GM18505 (cell line): ENCODE results near the gene MAGI3.
"Not testable (repeated sequence)": the region's sequence is repeated elsewhere in the genome, so short reads cannot be mapped to it uniquely, and the experiment has no call there.

ENCODE experiments used
- ATAC-seq: cut with Tn5 transposase; IDR thresholded peaks from one replicate; pipeline ENCODE4 v1.9.1; 2021; ENCODE audit not compliant: unreplicated experiment
- POLR2A ChIP-seq: IDR thresholded peaks from 4 replicates; pipeline ENCODE4 v1.6.1; 2011; ENCODE audit warnings: borderline replicate concordance; ENCODE audit not compliant: insufficient read depth, insufficient read length; ENCODE audit errors: extremely low read depth

Gene MAGI3

DNA sequence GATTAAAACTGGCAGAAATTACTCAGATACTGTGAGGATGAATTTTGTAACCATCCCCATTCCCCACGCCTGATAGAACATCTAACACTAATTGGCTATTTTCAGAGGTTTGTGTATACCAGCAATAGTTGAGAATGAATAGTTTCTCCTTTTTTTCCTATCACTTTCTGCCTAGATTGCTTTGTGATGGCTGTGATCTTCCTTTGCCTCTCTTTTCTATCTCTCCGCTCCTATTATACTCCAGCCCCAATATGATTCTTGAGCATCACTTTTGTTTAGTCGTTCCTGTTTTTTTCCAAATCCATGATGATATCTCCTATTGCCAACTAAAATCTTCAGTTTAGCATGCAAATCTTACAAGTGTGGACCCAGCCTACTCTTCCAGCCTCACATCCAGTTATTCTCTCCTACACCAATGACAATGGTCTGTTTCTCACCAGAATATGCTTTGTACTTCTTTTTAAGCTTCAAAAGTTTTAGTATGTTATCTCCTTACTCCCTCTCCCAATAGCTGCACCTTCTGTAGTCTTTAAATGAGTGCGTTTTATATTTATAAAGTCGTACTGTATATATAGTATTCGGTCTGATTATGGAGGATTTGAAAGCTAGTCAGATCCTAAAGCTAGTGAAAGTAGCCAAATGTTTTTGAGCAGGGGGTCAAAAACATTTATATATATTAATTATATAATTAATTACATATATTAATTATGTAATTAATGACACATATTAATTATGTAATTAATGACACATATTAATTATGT lies 25.2 kb downstream of the MAGI3 start:
- no peak for TF ChIP-seq POLR2A
- ATAC-seq, result no peak

DNA sequence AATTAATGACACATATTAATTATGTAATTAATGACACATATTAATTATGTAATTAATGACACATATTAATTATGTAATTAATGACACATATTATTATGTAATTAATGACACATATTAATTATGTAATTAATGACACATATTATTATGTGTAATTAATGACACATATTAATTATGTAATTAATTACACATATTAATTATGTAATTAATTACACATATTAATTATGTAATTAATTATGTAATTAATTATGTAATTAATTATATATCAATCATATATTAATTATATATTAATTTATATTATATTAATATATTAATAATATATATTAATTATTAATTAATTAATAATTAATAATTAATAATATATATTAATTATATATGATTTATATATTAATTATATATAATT lies 25.8 kb downstream of the MAGI3 start:
- ATAC-seq, result not testable (repeated sequence)

DNA sequence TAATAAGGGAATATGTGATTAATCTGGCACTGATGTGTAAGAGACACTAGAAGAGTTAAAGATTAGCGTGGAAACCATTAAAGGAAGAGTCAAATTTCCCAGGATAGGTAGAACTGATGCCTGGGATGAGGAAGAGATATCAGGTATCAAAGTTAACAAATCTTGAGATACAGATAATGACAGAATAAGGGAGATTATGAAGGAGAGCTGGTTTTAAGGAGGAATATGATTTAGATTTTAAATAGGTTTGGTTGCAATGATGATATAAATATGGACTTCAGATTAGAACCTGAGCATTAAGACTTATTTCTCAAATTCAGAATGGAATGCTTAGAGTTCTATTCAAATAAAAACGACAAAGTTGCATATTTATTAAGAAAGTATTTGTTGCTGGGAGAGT lies 26.2 kb downstream of the MAGI3 start:
- TF ChIP-seq POLR2A, result no peak
- no peak for ATAC-seq

DNA sequence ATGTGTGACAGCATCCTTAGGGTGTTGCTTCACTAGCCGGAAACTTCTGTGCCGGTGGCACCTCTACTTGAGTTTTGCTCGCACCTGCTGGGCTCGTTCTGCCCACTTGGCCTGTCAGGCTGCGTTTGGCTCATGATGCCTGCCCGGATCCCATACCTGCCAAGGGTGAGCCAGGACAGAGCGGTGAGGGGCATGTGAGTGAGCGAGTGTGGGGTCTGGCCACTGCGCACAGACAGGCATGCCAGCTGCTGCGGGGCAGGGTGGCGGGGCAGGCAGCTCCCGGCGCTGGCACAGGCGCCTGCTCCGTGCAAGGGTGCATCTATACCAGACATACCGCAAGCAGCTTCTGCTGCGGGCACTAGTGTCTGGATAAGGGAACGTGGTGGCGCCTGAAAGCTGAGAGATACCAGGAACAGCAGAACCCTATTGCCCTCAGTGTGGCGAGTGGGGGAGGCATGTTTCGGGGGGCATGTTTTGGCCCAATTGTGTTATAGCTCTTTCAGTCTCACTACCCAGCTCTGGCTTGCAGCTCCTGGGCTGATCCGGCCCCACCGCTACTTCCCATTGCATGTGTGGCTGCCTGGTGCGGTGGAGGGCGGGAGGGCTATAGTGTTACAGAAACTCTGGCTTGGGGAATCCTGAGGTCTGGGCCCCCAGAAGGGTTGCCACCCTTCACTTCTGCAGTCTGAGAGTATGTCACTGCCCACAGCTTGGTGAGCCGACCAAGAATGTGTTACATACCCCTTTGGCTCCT lies 32.2 kb downstream of the MAGI3 start:
- no peak for TF ChIP-seq POLR2A
- no peak for ATAC-seq

DNA sequence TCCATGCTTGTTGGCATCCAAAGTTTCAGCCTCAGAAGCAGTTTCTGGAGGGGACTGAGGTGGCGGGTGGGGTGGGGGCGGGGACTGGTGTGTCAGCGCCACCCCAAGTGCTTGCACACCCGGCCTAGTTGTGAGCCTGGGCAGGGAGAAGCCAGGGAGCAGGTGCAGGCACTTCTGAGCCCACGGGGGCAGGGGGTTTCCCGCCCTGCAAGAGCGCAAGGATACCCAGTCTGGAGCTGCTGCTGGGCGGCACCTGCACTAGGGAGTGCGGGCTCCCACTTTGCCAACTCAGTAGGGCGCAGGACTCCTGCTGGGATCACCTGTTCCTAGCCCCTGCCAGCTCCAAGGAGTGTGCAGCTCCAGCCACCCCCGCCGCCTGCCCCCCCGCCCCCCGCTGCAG lies 33.5 kb downstream of the MAGI3 start:
- ATAC-seq, result no peak
- TF ChIP-seq POLR2A, result no peak

DNA sequence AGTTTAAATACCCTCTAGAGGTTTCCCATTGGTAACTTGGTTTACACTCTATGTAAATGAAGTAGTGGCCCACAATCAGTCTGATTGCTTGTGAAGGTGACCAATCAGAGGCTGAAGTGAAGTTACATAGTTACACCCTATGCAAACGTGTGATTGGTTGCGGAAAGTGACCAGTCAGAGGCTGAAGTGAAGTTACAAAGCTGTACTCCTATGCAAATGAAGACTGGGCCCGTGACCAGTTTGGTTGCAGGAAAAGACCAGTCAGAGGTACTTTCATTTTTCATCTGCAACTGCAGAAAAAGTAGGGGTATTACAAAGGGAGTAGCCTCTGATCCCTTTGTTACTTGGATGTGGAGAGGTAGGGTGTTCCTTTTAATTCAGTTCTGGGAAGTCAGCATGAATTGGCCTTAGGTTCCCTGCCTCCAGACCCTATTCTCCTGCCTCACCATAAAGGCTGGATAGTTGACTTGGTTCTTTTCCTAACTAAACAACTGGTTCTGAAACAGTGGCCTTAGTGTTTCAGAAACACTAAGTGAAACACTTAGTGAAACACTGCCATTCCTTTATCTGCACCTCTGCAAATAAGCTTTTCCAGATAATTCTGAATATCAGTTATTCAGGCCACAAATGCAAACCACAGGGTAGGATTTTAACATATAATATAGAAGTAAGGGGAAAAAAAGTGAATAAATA lies 39.3 kb downstream of the MAGI3 start:
- TF ChIP-seq POLR2A, result no peak
- no peak for ATAC-seq

DNA sequence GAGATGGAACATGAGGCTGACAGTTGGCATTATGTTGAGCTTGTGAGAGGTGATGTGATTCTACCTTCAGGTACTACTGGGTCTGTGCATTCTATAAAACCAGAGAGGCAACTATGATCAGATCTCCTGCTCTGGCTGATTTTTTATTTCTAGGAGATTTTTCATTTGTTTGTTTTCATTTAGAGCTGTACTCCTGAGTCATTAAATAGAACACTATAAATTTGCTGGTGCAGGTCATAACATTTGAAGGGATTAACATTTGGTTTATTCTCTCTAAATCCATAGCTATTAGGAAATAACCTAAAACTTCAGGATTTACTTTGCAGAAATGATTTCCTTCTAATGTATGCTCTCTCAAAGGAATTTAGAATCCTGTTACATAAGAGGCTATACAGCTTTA lies 42.9 kb downstream of the MAGI3 start:
- TF ChIP-seq POLR2A, result no peak
- ATAC-seq, result no peak

DNA sequence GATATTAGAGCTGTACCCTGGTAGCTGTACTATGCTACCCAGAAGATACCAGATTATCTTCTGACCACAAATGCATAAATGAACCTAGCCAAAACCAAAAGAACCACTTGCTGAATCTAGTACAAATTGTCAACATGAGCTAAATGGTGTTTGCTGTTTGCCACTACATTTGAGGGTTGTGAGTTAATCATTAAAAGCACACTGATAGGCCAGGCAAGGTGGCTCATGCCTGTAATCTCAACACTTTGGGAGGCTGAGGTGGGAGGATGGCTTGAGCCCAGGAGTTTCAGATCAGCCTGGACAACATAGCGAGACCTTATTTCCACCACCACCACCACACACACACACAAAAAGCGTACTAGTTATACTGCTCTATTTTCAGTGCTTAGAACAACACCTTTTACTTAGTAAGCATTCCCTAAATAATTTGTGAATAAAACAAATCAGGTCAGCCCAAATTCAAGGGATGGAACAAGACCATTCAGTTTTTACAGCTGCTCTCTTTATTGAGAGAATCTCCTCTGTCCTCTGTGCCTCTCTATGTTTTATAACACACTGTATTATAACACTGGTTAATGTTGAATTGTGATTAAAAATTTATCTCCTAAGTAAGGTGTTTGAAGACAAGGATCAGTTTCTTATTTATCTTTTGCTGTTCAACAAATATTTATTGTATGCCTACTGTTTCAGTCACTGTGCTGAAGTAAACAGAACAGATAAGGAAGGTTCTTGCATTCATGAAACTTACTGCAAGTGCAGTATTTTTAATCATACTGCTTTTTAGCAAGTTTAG lies 44.0 kb downstream of the MAGI3 start:
- TF ChIP-seq POLR2A, result no peak
- ATAC-seq, result no peak

DNA sequence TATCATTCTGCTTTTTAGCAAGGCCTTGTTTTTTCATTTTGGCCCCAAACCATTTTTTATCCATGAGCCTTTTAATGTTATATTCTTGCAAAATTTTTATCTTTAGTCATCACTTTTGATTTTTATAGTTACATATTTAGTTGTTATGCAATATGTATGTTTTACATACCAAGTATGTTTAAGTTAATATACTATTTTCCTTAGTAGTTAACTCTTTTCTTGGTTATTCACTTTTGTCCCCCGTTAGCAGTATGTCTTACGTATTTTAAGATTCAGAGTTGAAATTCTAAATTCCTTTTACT lies 44.5 kb downstream of the MAGI3 start:
- TF ChIP-seq POLR2A, result no peak
- no peak for ATAC-seq

DNA sequence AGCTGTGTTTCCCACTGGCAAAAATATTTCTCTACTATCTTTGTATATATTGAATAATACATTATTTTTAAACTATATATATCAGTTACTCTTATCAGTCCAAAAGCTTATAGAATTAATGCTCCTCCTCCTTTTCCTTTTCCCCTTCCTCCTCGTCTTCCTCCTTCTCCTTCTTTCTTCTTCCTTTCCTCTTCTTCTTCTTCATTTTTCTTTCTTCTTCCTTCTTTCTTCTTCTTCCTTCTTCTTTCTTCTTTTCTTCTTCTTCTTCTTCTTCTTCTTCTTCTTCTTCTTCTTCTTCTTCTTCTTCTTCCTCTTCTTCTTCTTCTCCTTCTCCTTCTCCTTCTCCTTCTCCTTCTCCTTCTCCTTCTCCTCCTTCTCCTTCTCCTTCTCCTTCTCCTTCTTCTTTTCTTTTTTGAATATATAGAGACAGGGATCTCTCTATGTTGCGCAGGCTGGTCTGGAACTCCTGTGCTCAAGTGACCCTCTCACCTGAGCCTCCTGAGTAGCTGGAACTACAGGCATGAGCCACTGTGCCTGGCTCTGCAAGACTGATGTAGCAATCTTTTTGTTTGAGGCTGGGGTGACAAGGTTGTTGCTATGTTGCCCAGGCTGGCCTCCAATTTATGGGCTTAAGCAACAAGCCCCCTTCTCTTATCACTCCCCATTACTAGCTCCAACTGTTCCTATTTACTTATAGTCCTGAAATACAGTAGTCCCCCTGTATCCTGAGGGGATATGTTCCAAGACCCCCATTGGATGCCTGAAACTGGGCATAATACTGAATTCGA lies 47.4 kb downstream of the MAGI3 start:
- ATAC-seq, result no peak
- TF ChIP-seq POLR2A, result no peak

DNA sequence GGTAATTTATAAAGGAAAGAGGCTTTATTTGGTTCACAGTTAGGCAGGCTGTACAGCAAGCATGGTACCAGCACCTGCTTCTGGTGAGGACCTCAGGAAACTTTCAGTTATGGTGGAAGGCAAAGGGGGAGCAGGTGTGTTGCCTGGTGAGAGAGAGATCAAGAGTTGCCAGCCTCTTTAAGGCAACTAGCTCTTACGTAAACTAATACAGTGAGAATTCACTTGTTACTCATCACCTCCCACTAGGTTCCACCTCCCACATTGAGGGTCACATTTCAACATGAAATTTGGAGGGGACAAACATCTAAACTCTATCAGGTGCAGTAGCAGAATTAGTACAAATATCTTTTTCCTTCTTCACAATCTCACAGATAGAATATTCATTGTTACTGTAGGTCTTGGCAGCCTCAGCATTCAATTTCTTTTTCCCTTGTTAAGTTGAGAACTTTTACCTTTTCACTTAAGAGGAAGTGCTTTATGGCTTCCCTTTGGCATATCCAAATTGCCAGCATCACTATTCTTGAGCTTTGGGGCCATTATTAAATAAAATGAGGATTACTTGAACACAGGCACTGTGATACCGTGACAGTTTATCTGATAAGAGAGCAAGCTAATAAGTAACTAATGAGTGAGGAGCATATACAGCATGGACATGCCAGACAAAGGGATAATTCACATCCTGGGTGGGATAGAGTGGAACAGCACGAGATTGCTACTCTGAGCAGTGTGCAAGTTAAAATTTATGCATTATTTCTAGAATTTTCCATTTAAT lies 48.4 kb downstream of the MAGI3 start:
- no peak for ATAC-seq
- no peak for TF ChIP-seq POLR2A

DNA sequence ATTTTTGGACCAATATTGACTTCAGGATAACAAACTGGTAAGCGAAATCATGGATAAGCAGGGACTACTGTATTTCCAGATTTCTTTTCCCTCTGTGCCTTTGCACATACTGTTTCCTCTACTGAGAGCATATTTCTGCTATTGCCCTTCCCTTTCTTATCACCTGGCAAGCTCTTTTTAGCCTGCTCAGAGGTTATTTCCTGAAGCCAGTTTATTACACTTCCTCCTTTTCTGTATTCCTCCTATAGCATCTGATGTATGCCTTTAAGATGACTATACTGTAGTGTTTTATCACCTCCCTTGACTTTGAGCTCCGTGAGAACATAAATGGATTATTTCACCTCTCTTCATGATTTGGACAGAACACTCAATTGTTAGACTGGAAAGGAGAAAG lies 49.0 kb downstream of the MAGI3 start:
- no peak for TF ChIP-seq POLR2A
- ATAC-seq, result no peak

DNA sequence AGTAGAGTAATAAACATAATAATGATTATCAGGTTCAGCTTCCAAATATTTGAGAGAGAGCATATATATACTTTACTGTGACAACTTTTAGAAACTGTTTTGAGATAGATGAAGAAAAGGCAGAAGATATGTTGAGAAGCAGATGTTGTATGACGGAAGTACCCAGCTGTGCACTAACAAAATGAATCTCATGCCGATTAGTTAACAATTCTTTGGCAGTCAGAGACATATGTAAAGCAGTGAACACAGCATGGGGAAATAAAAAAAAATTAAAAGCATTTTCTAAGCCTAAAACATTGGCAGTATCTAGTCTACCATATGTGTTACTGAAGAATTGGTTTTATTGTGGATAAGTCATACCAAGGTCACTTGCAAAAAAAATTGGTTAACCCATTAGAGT lies 51.8 kb downstream of the MAGI3 start:
- no peak for TF ChIP-seq POLR2A
- no peak for ATAC-seq

DNA sequence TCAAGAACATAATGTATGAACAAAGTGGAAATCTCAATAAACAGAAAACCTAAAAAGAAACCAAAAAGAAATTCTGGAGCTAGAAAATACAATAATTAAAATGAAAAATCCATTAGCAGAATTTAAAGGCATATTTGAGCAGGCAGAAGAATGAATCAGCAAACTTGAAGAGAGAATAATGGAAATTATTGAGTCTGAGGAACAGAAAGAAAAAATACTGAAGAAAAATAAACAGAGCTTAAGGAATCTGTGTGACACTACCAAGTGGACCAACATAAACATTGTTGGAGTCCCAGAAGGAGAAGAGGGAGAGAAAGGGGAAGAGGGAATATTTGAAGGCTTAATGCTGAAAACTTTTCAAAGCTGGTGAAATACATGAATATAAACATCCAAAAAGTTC lies 54.5 kb downstream of the MAGI3 start:
- no peak for TF ChIP-seq POLR2A
- no peak for ATAC-seq
